K562 (cell line): Measurements from ENCODE around the gene CATSPER3. TPM values are rescaled to one million over a fixed set of nuclear protein-coding genes. Genes with fewer than 3 reads are reported as not detected.

Source experiments
- BCL6 ChIP-seq: fragments of 250-450 bp; sonication (Bioruptor Pico); IDR thresholded peaks from 2 replicates; pipeline ENCODE4 v1.4.0; 2020
- BRD4 ChIP-seq: fragments of 200-600 bp; sonication (generic); IDR thresholded peaks from 2 replicates; pipeline ENCODE4 v1.6.1; 2017; ENCODE audit warnings: inconsistent platforms
- BRD9 ChIP-seq: fragments of 450-650 bp; IDR thresholded peaks from 2 replicates; pipeline ENCODE4 v1.6.1; 2018; ENCODE audit warnings: low read depth; ENCODE audit not compliant: partially characterized antibody
- ERF ChIP-seq: fragments of 450-650 bp; formaldehyde crosslinking; IDR thresholded peaks from 2 replicates; pipeline ENCODE4 v1.4.0; 2020; ENCODE audit warnings: mild to moderate bottlenecking, mixed read lengths
- FIP1L1 ChIP-seq: fragments of 200-400 bp; formaldehyde crosslinking; IDR thresholded peaks from 2 replicates; pipeline ENCODE4 v1.6.1; 2018; ENCODE audit warnings: mild to moderate bottlenecking, low read depth, low read length; ENCODE audit not compliant: poor library complexity, severe bottlenecking
- GTF2F1 ChIP-seq: IDR thresholded peaks from 2 replicates; pipeline ENCODE4 v1.6.1; 2011; ENCODE audit warnings: low read depth, low read length, improper control_type of control experiment
- HDAC8 ChIP-seq: fragments of 450-650 bp; IDR thresholded peaks from 2 replicates; pipeline ENCODE4 v1.6.1; 2016; ENCODE audit warnings: mild to moderate bottlenecking, missing genetic modification characterization, moderate library complexity, missing compliant biosample characterization
- HDGF ChIP-seq: fragments of 450-650 bp; IDR thresholded peaks from 2 replicates; pipeline ENCODE4 v1.6.1; 2016
- NCOA6 ChIP-seq: fragments of 450-650 bp; IDR thresholded peaks from 2 replicates; pipeline ENCODE4 v1.6.1; 2017; ENCODE audit warnings: mild to moderate bottlenecking
- NFIC ChIP-seq: fragments of 450-650 bp; IDR thresholded peaks from 2 replicates; pipeline ENCODE4 v1.6.1; 2017; ENCODE audit warnings: mild to moderate bottlenecking, inconsistent platforms
- NR1H2 ChIP-seq: sonication (generic); formaldehyde crosslinking; IDR thresholded peaks from 2 replicates; pipeline ENCODE4 v1.4.0; 2020; ENCODE audit warnings: mild to moderate bottlenecking, missing genetic modification reagents
- PRDM10 ChIP-seq: fragments of 450-650 bp; IDR thresholded peaks from 2 replicates; pipeline ENCODE4 v1.6.1; 2018; ENCODE audit not compliant: partially characterized antibody
- RCOR1 ChIP-seq, 2 experiments: IDR thresholded peaks; 2 replicates each; pipeline ENCODE4 v1.6.1; 2012; ENCODE audit warnings: low read depth in 2 of 2, low read length in 2 of 2, borderline replicate concordance in 1 of 2, improper control_type of control experiment in 1 of 2
- SNRNP70 ChIP-seq: fragments of 200-400 bp; formaldehyde crosslinking; optimal IDR thresholded peaks from 2 replicates; pipeline ENCODE3; 2017; ENCODE audit warnings: low read depth, low read length
- ZBTB17 ChIP-seq: fragments of 450-650 bp; formaldehyde crosslinking; IDR thresholded peaks from 2 replicates; pipeline ENCODE4 v1.4.0; 2020; ENCODE audit warnings: mild to moderate bottlenecking
- ZNF253 ChIP-seq: fragments of 250-450 bp; sonication (Bioruptor Pico); conservative IDR thresholded peaks from 2 replicates; pipeline ENCODE4 v1.6.1; 2021; ENCODE audit warnings: mild to moderate bottlenecking
- ZNF740 ChIP-seq, 3 experiments: fragments of 200-800 bp in 1 of 3; sonication (Bioruptor generic) in 1 of 3; sonication (generic) in 1 of 3; formaldehyde crosslinking in 1 of 3; IDR thresholded peaks; 2 replicates each; pipeline versions ENCODE4 v1.6.1 to v1.8.0; 2016 to 2022; ENCODE audit warnings: mild to moderate bottlenecking in 2 of 3, missing compliant biosample characterization in 2 of 3, missing genetic modification characterization in 2 of 3, missing genetic modification reagents in 1 of 3
- ZNF830 ChIP-seq: fragments of 250-450 bp; sonication (Bioruptor Pico); IDR thresholded peaks from 2 replicates; pipeline ENCODE4 v1.5.0; 2021; ENCODE audit warnings: mild to moderate bottlenecking
- ZZZ3 ChIP-seq: fragments of 450-650 bp; IDR thresholded peaks from 2 replicates; pipeline ENCODE4 v1.6.1; 2016; ENCODE audit warnings: antibody characterized with exemption, mild to moderate bottlenecking, moderate library complexity
- polyA plus RNA-seq, 8 experiments: library from polyadenylated mRNA; depleted of rRNA in 4 of 8; stranded (reverse) in 5 of 8; unstranded in 3 of 8; fragments of >200 nt; fragmentation: Nextera tagmentation in 2 of 8; fragmentation: Illumina TruSeq in 1 of 8; extraction: Ambion mirVana in 2 of 8; extraction: Trizol in 1 of 8; gene quantifications; 2 replicates each; pipeline versions ENCODE4 v1.2.1 to v1.2.3, GENCODE V29; 2011 to 2014; ENCODE audit warnings: inconsistent platforms in 1 of 8, missing spikeins in 1 of 8
- total RNA-seq, 7 experiments: library from RNA; depleted of rRNA in 6 of 7; stranded (reverse); fragments of >200 nt in 6 of 7; fragmentation: Illumina TruSeq in 2 of 7; extraction: Trizol in 2 of 7; gene quantifications; 2 replicates each; pipeline versions ENCODE4 v1.2.1 to v1.2.3, GENCODE V29; 2011 to 2021; ENCODE audit warnings: low replicate concordance in 1 of 7

CATSPER3 gene
- total and polyA plus RNA-seq, 9 of the 15 experiments (the other 6 are each of a cell fraction or from before 2014, with no cell fraction given), result 0.14 to 1.5 (median 0.49) TPM

- TF ChIP-seq ERF (CRISPR knock-in tag) (0 out of 2 replicates have a peak, but pooled peaks have one; percentile 60), NFIC (peak; percentile 59), ZNF830 (CRISPR knock-in tag) (no peak), BRD4 (0 out of 2 replicates have a peak, but pooled peaks have one; percentile 47), HDGF (no peak), NCOA6 (peak; percentile 74), ZNF740 (CRISPR knock-in tag; IDR thresholded peaks at IDR 0.05) (no peak), ZNF740 (tag; IDR thresholded peaks at IDR 0.05) (peak in 1 of 2 experiments; percentile 66; a peak in 1 of 4 replicates), FIP1L1 (peak; percentile 49), ZBTB17 (CRISPR knock-in tag) (peak; percentile 91), NR1H2 (CRISPR knock-in tag) (no peak), GTF2F1 (no peak), BRD9 (no peak), BCL6 (no peak), HDAC8 (no peak), ZZZ3 (no peak), RCOR1 (IDR thresholded peaks at IDR 0.05; ENCODE audit: borderline replicate concordance in 1 of 2, low read depth in 2 of 2, low read length in 2 of 2) (no peak), PRDM10 (no peak), ZNF253 (CRISPR knock-in tag) (no peak), SNRNP70 (no peak)
Measured at GRCh38 chr5:135034236-135034962, 66.7 kb downstream of the CATSPER3 start (continued).
